ENCODE results near the gene PCDH18. TPM values are rescaled to one million over a fixed set of nuclear protein-coding genes. Genes with fewer than 3 reads are reported as not detected.

Gene PCDH18, protein sequence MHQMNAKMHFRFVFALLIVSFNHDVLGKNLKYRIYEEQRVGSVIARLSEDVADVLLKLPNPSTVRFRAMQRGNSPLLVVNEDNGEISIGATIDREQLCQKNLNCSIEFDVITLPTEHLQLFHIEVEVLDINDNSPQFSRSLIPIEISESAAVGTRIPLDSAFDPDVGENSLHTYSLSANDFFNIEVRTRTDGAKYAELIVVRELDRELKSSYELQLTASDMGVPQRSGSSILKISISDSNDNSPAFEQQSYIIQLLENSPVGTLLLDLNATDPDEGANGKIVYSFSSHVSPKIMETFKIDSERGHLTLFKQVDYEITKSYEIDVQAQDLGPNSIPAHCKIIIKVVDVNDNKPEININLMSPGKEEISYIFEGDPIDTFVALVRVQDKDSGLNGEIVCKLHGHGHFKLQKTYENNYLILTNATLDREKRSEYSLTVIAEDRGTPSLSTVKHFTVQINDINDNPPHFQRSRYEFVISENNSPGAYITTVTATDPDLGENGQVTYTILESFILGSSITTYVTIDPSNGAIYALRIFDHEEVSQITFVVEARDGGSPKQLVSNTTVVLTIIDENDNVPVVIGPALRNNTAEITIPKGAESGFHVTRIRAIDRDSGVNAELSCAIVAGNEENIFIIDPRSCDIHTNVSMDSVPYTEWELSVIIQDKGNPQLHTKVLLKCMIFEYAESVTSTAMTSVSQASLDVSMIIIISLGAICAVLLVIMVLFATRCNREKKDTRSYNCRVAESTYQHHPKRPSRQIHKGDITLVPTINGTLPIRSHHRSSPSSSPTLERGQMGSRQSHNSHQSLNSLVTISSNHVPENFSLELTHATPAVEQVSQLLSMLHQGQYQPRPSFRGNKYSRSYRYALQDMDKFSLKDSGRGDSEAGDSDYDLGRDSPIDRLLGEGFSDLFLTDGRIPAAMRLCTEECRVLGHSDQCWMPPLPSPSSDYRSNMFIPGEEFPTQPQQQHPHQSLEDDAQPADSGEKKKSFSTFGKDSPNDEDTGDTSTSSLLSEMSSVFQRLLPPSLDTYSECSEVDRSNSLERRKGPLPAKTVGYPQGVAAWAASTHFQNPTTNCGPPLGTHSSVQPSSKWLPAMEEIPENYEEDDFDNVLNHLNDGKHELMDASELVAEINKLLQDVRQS
- 59.1 and 665 TPM in 2 replicates for total RNA-seq

DNA sequence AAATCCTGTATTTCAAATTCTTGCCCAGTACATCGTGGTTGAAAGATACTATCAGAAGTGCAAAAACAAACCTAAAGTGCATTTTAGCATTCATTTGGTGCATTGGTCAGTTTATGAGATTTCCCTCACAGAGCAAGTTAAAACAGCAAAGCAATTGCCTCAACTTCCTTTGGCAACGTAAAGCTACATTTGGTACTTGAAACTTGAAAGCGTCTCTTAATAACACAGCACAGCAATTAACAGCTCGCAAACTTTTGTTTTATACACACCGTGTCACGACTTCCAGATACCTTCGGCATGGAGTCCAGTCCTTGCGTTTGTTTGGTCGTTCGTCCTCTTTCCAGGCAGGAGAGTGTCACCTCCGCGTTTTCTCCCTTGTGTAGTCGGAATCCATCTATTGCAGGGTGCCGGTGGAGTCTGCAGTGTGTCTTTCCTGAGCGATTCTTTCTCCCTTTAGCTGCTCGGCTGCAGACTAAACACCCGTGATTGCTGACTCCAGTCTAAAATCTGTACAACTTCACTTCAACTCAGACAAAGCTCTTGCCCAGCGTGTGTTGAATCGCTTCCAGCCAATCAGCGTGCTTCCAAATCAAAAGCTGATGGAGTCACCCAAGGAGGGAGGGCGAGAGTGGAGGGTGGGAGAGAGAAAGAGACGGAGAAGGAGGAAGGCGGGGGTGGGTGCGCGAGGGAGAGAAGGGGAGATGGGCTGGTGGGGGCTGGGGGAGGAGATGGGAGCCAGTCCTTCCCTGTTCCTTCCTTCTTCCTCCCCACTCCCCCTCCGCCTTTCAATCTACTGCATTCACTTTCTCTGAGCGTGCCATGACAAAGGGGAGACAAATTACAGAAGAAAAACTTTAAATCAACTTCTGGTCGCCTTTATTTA is at the start of gene PCDH18:
PCDH18 (minus strand) TSS at position 509 of the 883 bp plus-strand sequence; CDS start at position 103, 406 bp downstream.

All from epithelial cell of alveolus of lung (primary cell).